ENCODE data around the gene KIF25.

DNA sequence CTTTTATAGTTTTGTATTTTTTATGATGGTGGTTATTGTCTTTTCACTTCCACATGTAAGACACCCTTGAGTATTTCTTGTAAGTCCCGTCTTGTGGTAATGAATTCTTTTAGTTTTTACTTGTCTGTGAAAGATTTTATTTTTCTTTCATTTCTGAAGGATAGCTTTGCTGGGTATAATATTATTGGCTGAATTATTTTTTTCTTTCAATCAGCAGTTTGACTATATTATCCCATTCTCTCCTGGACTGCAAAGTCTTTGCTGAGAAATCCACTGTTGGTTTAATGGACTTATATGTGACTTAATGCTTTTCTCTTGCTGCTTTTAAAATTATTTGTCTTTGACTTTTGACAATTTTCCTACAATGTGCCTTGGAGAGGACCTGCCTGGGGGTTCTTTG is 13.8 kb downstream of the KIF25 start:
- TF ChIP-seq, protein P1, sequence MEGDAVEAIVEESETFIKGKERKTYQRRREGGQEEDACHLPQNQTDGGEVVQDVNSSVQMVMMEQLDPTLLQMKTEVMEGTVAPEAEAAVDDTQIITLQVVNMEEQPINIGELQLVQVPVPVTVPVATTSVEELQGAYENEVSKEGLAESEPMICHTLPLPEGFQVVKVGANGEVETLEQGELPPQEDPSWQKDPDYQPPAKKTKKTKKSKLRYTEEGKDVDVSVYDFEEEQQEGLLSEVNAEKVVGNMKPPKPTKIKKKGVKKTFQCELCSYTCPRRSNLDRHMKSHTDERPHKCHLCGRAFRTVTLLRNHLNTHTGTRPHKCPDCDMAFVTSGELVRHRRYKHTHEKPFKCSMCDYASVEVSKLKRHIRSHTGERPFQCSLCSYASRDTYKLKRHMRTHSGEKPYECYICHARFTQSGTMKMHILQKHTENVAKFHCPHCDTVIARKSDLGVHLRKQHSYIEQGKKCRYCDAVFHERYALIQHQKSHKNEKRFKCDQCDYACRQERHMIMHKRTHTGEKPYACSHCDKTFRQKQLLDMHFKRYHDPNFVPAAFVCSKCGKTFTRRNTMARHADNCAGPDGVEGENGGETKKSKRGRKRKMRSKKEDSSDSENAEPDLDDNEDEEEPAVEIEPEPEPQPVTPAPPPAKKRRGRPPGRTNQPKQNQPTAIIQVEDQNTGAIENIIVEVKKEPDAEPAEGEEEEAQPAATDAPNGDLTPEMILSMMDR (IDR thresholded peaks at IDR 0.05; ENCODE audit: low read depth, low read length): no peak
- TF ChIP-seq POLR2A (IDR thresholded peaks at IDR 0.05; ENCODE audit: extremely low read depth, insufficient read length) (no peak), MYC (IDR thresholded peaks at IDR 0.05; ENCODE audit: low read depth, low read length) (no peak)
- TF ChIP-seq, protein P2, sequence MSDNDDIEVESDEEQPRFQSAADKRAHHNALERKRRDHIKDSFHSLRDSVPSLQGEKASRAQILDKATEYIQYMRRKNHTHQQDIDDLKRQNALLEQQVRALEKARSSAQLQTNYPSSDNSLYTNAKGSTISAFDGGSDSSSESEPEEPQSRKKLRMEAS (IDR thresholded peaks at IDR 0.05; ENCODE audit: low read depth, low read length): no peak
